GM18520 (cell line): Measurements from ENCODE around the gene FBXL17.
"Not testable (repeated sequence)": the region's sequence is repeated elsewhere in the genome, so short reads cannot be mapped to it uniquely, and the experiment has no call there.

Experiments
- ATAC-seq: cut with Tn5 transposase; IDR thresholded peaks from one replicate; pipeline ENCODE4 v1.9.1; 2021; ENCODE audit not compliant: unreplicated experiment

The FBXL17 gene

GRCh38 chr5:108381954-108382783 lies at the start of gene FBXL17:
Gene FBXL17, minus strand, starts transcription at chr5:108382098.
- peak; percentile 76 for ATAC-seq

GRCh38 chr5:108430931-108431608 lies 49.2 kb upstream of the FBXL17 start:
- no peak for ATAC-seq

- ATAC-seq = no peak
Observed at GRCh38 chr5:108421713-108422112, 39.8 kb upstream of the FBXL17 start.

- ATAC-seq = no peak
Observed at GRCh38 chr5:108420755-108421154, 38.9 kb upstream of the FBXL17 start.

- no peak for ATAC-seq
Observed at GRCh38 chr5:108420158-108420557, 38.3 kb upstream of the FBXL17 start.

GRCh38 chr5:108418197-108418596 lies 36.3 kb upstream of the FBXL17 start:
- no peak for ATAC-seq

- ATAC-seq = no peak
Observed at GRCh38 chr5:108417166-108417670, 35.3 kb upstream of the FBXL17 start.

GRCh38 chr5:108415726-108416125 lies 33.8 kb upstream of the FBXL17 start:
- no peak for ATAC-seq

GRCh38 chr5:108409786-108410185 lies 27.9 kb upstream of the FBXL17 start:
- ATAC-seq = no peak

- not testable (repeated sequence) for ATAC-seq
Observed at GRCh38 chr5:108405201-108405600, 23.3 kb upstream of the FBXL17 start.

GRCh38 chr5:108398964-108399363 lies 17.1 kb upstream of the FBXL17 start:
- ATAC-seq = no peak

GRCh38 chr5:108396837-108397236 lies 14.9 kb upstream of the FBXL17 start:
- ATAC-seq = not testable (repeated sequence)

- ATAC-seq = no peak
Observed at GRCh38 chr5:108387758-108388157, 5.9 kb upstream of the FBXL17 start.

- no peak for ATAC-seq
Observed at GRCh38 chr5:108386345-108387061, 4.6 kb upstream of the FBXL17 start.

GRCh38 chr5:108384741-108385140 lies 2.8 kb upstream of the FBXL17 start:
- ATAC-seq = no peak

- no peak for ATAC-seq
Observed at GRCh38 chr5:108382784-108383330, 959 bp upstream of the FBXL17 start.

- peak; percentile 28 for ATAC-seq
Observed at GRCh38 chr5:108381350-108381953, 446 bp downstream of the FBXL17 start.

- ATAC-seq = peak; percentile 16
Observed at GRCh38 chr5:108380531-108381349, 1.2 kb downstream of the FBXL17 start.

GRCh38 chr5:108379722-108380530 lies 2.0 kb downstream of the FBXL17 start:
- ATAC-seq = no peak
